ENCODE data around the gene NOX3. TPM values are rescaled to one million over a fixed set of nuclear protein-coding genes. Genes with fewer than 3 reads are reported as not detected.

NOX3 gene
- total and polyA plus RNA-seq, 10 of the 15 experiments (the other 5 are each of a cell fraction or from before 2014, with no cell fraction given): not detected

DNA sequence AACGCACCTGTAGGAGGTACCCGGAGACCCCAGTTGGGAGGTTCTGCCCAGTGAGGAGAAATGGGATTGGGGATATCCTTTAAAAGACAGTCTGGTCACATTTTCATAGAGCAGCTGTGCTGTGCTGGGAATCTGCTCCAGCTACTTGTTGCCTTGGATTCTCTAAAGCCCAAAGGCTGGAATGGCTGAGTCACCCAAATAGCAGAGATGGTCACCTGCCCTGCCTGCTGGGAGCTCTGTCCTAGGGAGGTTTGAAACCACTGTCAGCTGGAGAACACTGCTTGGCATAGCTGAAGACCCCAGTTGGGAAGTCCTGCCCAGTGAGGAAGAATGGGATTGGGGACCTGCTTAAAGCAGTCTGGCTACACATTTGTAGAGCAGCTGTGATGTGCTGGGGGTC lies 106.5 kb downstream of the NOX3 start:
- SMC1A ChIA-PET (ENCODE audit: uncharacterized antibody, unreplicated experiment): interaction anchor here (1.3 to 5.4 kb wide), 5 partner anchors 10 to 69 kb away, joined by 4 to 26 read pairs (median 9); no protein-coding TSS in a partner anchor
- BruUV-seq (replicated peaks): no TSS peak
- Histone ChIP-seq H3K4me2 (ENCODE audit: control insufficient read depth, insufficient read depth) (no peak overlapping the region), H3K9me3 (replicated peaks; ENCODE audit: control insufficient read depth, insufficient read depth, low read length) (peaks cover 64% of the 10 kb centered on the region), H3K27ac (ENCODE audit: control insufficient read depth, insufficient read depth) (peak overlapping the region; percentile 76), H2AFZ (ENCODE audit: control insufficient read depth, low read depth, low read length) (no peak overlapping the region), H3K79me2 (ENCODE audit: control insufficient read depth, insufficient read depth, low read length) (no peaks in the 10 kb centered on the region), H3K36me3 (ENCODE audit: control insufficient read depth in 2 of 2, insufficient read depth in 2 of 2, low read length in 1 of 2) (no peaks in the 10 kb centered on the region), H3K27me3 (replicated peaks in 1 of 2; ENCODE audit: control insufficient read depth in 2 of 2, insufficient read depth in 2 of 2, low read length in 1 of 2) (no peaks in the 10 kb centered on the region), H3K9ac (ENCODE audit: control insufficient read depth, insufficient read depth, low read length) (no peak overlapping the region), H4K20me1 (ENCODE audit: control insufficient read depth, insufficient read depth) (no peaks in the 10 kb centered on the region), H3K4me3 (no peak overlapping the region), H3K4me1 (ENCODE audit: control insufficient read depth, insufficient read depth, low read length) (peaks cover 47% of the 10 kb centered on the region)
- DNase-seq (ENCODE audit: low read depth, low spot score): no peak
- in situ Hi-C loops (cut with MboI): no loop called here
- POLR2A ChIA-PET: interaction anchor here (0.6 to 1.4 kb wide), 2 partner anchors 16 to 541 kb away, joined by 3 to 4 read pairs; no protein-coding TSS in a partner anchor
- FAIRE-seq: no peak
- no peak for ATAC-seq
- WGBS (ENCODE audit: insufficient coverage, insufficient replicate concordance, low lambda C conversion rate, missing lambda C conversion rate): 94% methylated on average over 2 of the region's 2 CpGs
- RAD21 ChIA-PET (ENCODE audit: unreplicated experiment): no interaction called here
- CTCF ChIA-PET: interaction anchor here (2.9 kb wide), 1 partner anchor 9 kb away, joined by 9 read pairs; no protein-coding TSS in a partner anchor
- intact Hi-C loops (cut with micrococcal nuclease; ENCODE audit: unreplicated experiment): no loop called here
- TF ChIP-seq HDGF (IDR thresholded peaks at IDR 0.05): no peak
- no peak for TF ChIP-seq CHD1 (IDR thresholded peaks at IDR 0.05; ENCODE audit: low read depth, low read length)
- TF ChIP-seq CHD2 (IDR thresholded peaks at IDR 0.05; ENCODE audit: borderline replicate concordance, low read depth, low read length): no peak
- no peak for TF ChIP-seq RELB (IDR thresholded peaks at IDR 0.05; ENCODE audit: low read depth)
- TF ChIP-seq ZBTB4 (CRISPR knock-in tag; IDR thresholded peaks at IDR 0.05): no peak
- TF ChIP-seq, protein P1, sequence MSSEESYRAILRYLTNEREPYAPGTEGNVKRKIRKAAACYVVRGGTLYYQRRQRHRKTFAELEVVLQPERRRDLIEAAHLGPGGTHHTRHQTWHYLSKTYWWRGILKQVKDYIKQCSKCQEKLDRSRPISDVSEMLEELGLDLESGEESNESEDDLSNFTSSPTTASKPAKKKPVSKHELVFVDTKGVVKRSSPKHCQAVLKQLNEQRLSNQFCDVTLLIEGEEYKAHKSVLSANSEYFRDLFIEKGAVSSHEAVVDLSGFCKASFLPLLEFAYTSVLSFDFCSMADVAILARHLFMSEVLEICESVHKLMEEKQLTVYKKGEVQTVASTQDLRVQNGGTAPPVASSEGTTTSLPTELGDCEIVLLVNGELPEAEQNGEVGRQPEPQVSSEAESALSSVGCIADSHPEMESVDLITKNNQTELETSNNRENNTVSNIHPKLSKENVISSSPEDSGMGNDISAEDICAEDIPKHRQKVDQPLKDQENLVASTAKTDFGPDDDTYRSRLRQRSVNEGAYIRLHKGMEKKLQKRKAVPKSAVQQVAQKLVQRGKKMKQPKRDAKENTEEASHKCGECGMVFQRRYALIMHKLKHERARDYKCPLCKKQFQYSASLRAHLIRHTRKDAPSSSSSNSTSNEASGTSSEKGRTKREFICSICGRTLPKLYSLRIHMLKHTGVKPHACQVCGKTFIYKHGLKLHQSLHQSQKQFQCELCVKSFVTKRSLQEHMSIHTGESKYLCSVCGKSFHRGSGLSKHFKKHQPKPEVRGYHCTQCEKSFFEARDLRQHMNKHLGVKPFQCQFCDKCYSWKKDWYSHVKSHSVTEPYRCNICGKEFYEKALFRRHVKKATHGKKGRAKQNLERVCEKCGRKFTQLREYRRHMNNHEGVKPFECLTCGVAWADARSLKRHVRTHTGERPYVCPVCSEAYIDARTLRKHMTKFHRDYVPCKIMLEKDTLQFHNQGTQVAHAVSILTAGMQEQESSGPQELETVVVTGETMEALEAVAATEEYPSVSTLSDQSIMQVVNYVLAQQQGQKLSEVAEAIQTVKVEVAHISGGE (CRISPR knock-in tag; IDR thresholded peaks at IDR 0.05): no peak
- no peak for TF ChIP-seq LARP7 (IDR thresholded peaks at IDR 0.05)
- no peak for TF ChIP-seq POLR2AphosphoS5 (IDR thresholded peaks at IDR 0.05; ENCODE audit: low read length)
- TF ChIP-seq HDAC2 (IDR thresholded peaks at IDR 0.05): no peak
- no peak for TF ChIP-seq RAD21 (IDR thresholded peaks at IDR 0.05; ENCODE audit: insufficient read depth, low read depth, low read length)
- TF ChIP-seq IRF4 (IDR thresholded peaks at IDR 0.05; ENCODE audit: low read depth, low read length): no peak
- TF ChIP-seq PKNOX1 (IDR thresholded peaks at IDR 0.05): no peak
